H1 (cell line): ENCODE measurements around the gene ICA1. TPM values are rescaled to one million over a fixed set of nuclear protein-coding genes. Genes with fewer than 3 reads are reported as not detected.

Experiments
- CTCF ChIA-PET: fragments of 300-600 bp; sonication (Branson Sonifier 250); formaldehyde crosslinking; loops from one replicate; lab custom pipeline; 2021; ENCODE audit not compliant: partially characterized antibody; lab: Charles Lee
- POLR2A ChIA-PET: fragments of 300-600 bp; sonication (Branson Sonifier 250); formaldehyde crosslinking; loops from one replicate; lab custom pipeline; 2021; ENCODE audit warnings: inconsistent platforms; ENCODE audit not compliant: partially characterized antibody; lab: Charles Lee
- DNase-seq, 2 experiments: peaks; one replicate each; pipeline versions ENCODE4 v3.0.0 to v3.0.0-alpha.2; 2010 to 2022; ENCODE audit warnings: low spot score in 2 of 2, low read depth in 1 of 2, mixed read lengths in 1 of 2
- FAIRE-seq: peaks from 2 replicates; lab custom pipeline; 2011; peaks lifted over from hg19 to GRCh38; lab: Jason Lieb, UNC
- H2AFZ ChIP-seq: 2 replicates; pipeline ENCODE4 v1.8.1; 2012; ENCODE audit warnings: low read length, inconsistent platforms
- H2AK5ac ChIP-seq: 2 replicates; pipeline ENCODE4 v1.6.1; 2013; ENCODE audit warnings: low read depth, low read length
- H2BK120ac ChIP-seq: replicated peaks from 2 replicates; pipeline ENCODE3; 2013; ENCODE audit warnings: low read depth, low read length, inconsistent platforms
- H2BK12ac ChIP-seq: 2 replicates; pipeline ENCODE4 v1.6.1; 2013; ENCODE audit warnings: low read depth, low read length
- H2BK15ac ChIP-seq: 2 replicates; pipeline ENCODE4 v1.6.1; 2013; ENCODE audit warnings: low read length
- H2BK20ac ChIP-seq: 2 replicates; pipeline ENCODE4 v1.6.1; 2013; ENCODE audit warnings: low read length
- H2BK5ac ChIP-seq: 2 replicates; pipeline ENCODE4 v1.6.1; 2013; ENCODE audit warnings: low read depth, low read length
- H3K14ac ChIP-seq: 2 replicates; pipeline ENCODE4 v1.6.1; 2013; ENCODE audit warnings: inconsistent platforms; ENCODE audit not compliant: insufficient read length
- H3K18ac ChIP-seq: 2 replicates; pipeline ENCODE4 v1.6.1; 2013; ENCODE audit warnings: low read length; ENCODE audit errors: extremely low read depth
- H3K23ac ChIP-seq: 2 replicates; pipeline ENCODE4 v1.6.1; 2013; ENCODE audit warnings: inconsistent platforms; ENCODE audit not compliant: insufficient read length
- H3K23me2 ChIP-seq: 2 replicates; pipeline ENCODE4 v1.6.1; 2013; ENCODE audit warnings: low read depth, low read length
- H3K27ac ChIP-seq: 2 replicates; pipeline ENCODE4 v1.6.1; 2011; ENCODE audit warnings: low read depth, low read length, inconsistent platforms
- H3K27me3 ChIP-seq, 4 experiments: replicated peaks in 1 of 4; 1 replicate in 1 of 4; 2 replicates in 3 of 4; pipeline versions ENCODE4 v1.6.1 to v1.8.1; 2011 to 2013; ENCODE audit warnings: low read length in 3 of 4, mild to moderate bottlenecking in 3 of 4, inconsistent platforms in 2 of 4, mixed read lengths in 2 of 4, moderate library complexity in 1 of 4; ENCODE audit not compliant: control insufficient read depth in 3 of 4, insufficient read depth in 3 of 4; ENCODE audit errors: extremely low read depth in 1 of 4
- H3K36me3 ChIP-seq, 4 experiments: 2 replicates each; pipeline versions ENCODE4 v1.6.1 to v1.8.1; 2011 to 2013; ENCODE audit warnings: mild to moderate bottlenecking in 4 of 4, low read length in 3 of 4, moderate library complexity in 2 of 4, control low read depth in 1 of 4, inconsistent platforms in 1 of 4; ENCODE audit not compliant: insufficient read depth in 4 of 4, control insufficient read depth in 2 of 4
- H3K4ac ChIP-seq: replicated peaks from 2 replicates; pipeline ENCODE3; 2013; ENCODE audit warnings: low read length, low read depth, mixed read lengths, inconsistent platforms; ENCODE audit not compliant: insufficient read length
- H3K4me1 ChIP-seq, 4 experiments: replicated peaks in 1 of 4; 1 replicate in 1 of 4; 2 replicates in 3 of 4; pipeline versions ENCODE4 v1.6.1 to v1.8.1; 2011 to 2013; ENCODE audit warnings: low read length in 3 of 4, inconsistent platforms in 2 of 4, mixed read lengths in 1 of 4; ENCODE audit not compliant: insufficient read depth in 4 of 4, control insufficient read depth in 3 of 4
- H3K4me2 ChIP-seq, 2 experiments: 2 replicates each; pipeline versions ENCODE4 v1.6.1 to v1.8.1; 2011 to 2013; ENCODE audit warnings: low read depth in 2 of 2, low read length in 2 of 2, control low read depth in 1 of 2, inconsistent platforms in 1 of 2, mild to moderate bottlenecking in 1 of 2; ENCODE audit not compliant: insufficient read depth in 1 of 2
- H3K4me3 ChIP-seq, 4 experiments: fragments of 200-600, 300-600 bp in 1 of 4; sonication (generic), shearing (Covaris generic), sonication (Bioruptor Twin) in 1 of 4; 2 replicates each; pipeline versions ENCODE4 v1.5.1 to v1.8.1; 2011 to 2016; ENCODE audit warnings: low read length in 4 of 4, low read depth in 3 of 4, control low read depth in 2 of 4, inconsistent platforms in 2 of 4, mild to moderate bottlenecking in 2 of 4, mixed read lengths in 1 of 4, moderate library complexity in 1 of 4; ENCODE audit not compliant: insufficient read depth in 2 of 4; ENCODE audit errors: extremely low read depth in 1 of 4
- H3K56ac ChIP-seq: replicated peaks from 2 replicates; pipeline ENCODE3; 2013; ENCODE audit warnings: low read depth, mild to moderate bottlenecking, mixed read lengths, low read length, inconsistent platforms; ENCODE audit not compliant: insufficient read length
- H3K79me1 ChIP-seq: 2 replicates; pipeline ENCODE4 v1.6.1; 2013; ENCODE audit warnings: low read depth, low read length, control low read depth
- H3K79me2 ChIP-seq, 2 experiments: 2 replicates each; pipeline versions ENCODE4 v1.6.1 to v1.8.1; 2012 to 2013; ENCODE audit warnings: low read length in 2 of 2, mild to moderate bottlenecking in 2 of 2, inconsistent platforms in 1 of 2; ENCODE audit not compliant: insufficient read depth in 2 of 2, control insufficient read depth in 1 of 2
- H3K9ac ChIP-seq, 4 experiments: replicated peaks in 1 of 4; 1 replicate in 1 of 4; 2 replicates in 3 of 4; pipeline versions ENCODE4 v1.6.1 to v1.8.1; 2011 to 2013; ENCODE audit warnings: low read depth in 3 of 4, low read length in 3 of 4, control low read depth in 2 of 4, mild to moderate bottlenecking in 2 of 4, moderate library complexity in 2 of 4, inconsistent platforms in 1 of 4; ENCODE audit errors: extremely low read depth in 1 of 4
- H3K9me3 ChIP-seq, 2 experiments: 2 replicates each; pipeline versions ENCODE4 v1.6.1 to v1.8.1; 2012 to 2013; ENCODE audit warnings: mild to moderate bottlenecking in 2 of 2, moderate library complexity in 2 of 2, control low read depth in 1 of 2, inconsistent platforms in 1 of 2, low read depth in 1 of 2, low read length in 1 of 2, mixed read lengths in 1 of 2; ENCODE audit not compliant: insufficient read depth in 2 of 2
- H4K20me1 ChIP-seq, 2 experiments: replicated peaks in 1 of 2; 2 replicates each; pipeline versions ENCODE3 to v1.8.1; 2011 to 2013; ENCODE audit warnings: inconsistent platforms in 2 of 2, low read length in 2 of 2, mild to moderate bottlenecking in 1 of 2; ENCODE audit not compliant: insufficient read depth in 2 of 2, control insufficient read depth in 1 of 2
- H4K5ac ChIP-seq: 2 replicates; pipeline ENCODE4 v1.6.1; 2013; ENCODE audit warnings: low read length, low read depth, mixed read lengths, inconsistent platforms; ENCODE audit not compliant: insufficient read length
- H4K8ac ChIP-seq: 2 replicates; pipeline ENCODE4 v1.8.0; 2013; ENCODE audit warnings: mild to moderate bottlenecking, moderate library complexity, low read length, inconsistent platforms; ENCODE audit not compliant: insufficient read depth; ENCODE audit errors: extremely low read depth
- H4K91ac ChIP-seq: replicated peaks from 2 replicates; pipeline ENCODE3; 2013; ENCODE audit warnings: low read length, mixed read lengths, inconsistent platforms; ENCODE audit not compliant: insufficient read length
- CBX8 ChIP-seq: fragments of 300-800, 300-1000 bp; sonication (generic); IDR thresholded peaks from 2 replicates; pipeline ENCODE4 v1.7.1; 2016; ENCODE audit warnings: low read depth, low read length, borderline replicate concordance
- FOSL1 ChIP-seq: IDR thresholded peaks from 2 replicates; pipeline ENCODE4 v1.6.1; 2011; ENCODE audit warnings: mild to moderate bottlenecking, low read depth, low read length, moderate library complexity; ENCODE audit not compliant: insufficient read depth
- JUND ChIP-seq: IDR thresholded peaks from 2 replicates; pipeline ENCODE4 v1.6.1; 2011; ENCODE audit warnings: mild to moderate bottlenecking, improper control_type of control experiment, low read length
- KDM4A ChIP-seq: IDR thresholded peaks from one replicate; pipeline ENCODE4 v1.7.1; 2012; ENCODE audit warnings: low read depth, mild to moderate bottlenecking, moderate library complexity, low read length, inconsistent platforms; ENCODE audit not compliant: severe bottlenecking
- MAFK ChIP-seq: IDR thresholded peaks from 2 replicates; pipeline ENCODE4 v1.6.1; 2012; ENCODE audit warnings: low read depth, mild to moderate bottlenecking, improper control_type of control experiment, low read length
- RBBP5 ChIP-seq: IDR thresholded peaks from 2 replicates; pipeline ENCODE4 v1.7.1; 2012; ENCODE audit warnings: low read depth, mild to moderate bottlenecking, inconsistent platforms, low read length, moderate library complexity, borderline replicate concordance
- SAP30 ChIP-seq: fragments of 300-600 bp; sonication (generic); IDR thresholded peaks from 2 replicates; pipeline ENCODE4 v1.7.1; 2012; ENCODE audit warnings: low read length, moderate library complexity, mild to moderate bottlenecking, inconsistent platforms; ENCODE audit not compliant: insufficient read depth, insufficient replicate concordance
- SP1 ChIP-seq: IDR thresholded peaks from 2 replicates; pipeline ENCODE4 v1.6.1; 2011; ENCODE audit warnings: low read depth, low read length
- YY1 ChIP-seq: IDR thresholded peaks from 2 replicates; pipeline ENCODE4 v1.6.1; 2011; ENCODE audit warnings: low read depth, mild to moderate bottlenecking, low read length
- WGBS, 2 experiments: shearing (Covaris generic) in 1 of 2; methylation state at CpG; one replicate each; pipeline versions ENCODE4 v1.1.6 to v1.1.7; 2013 to 2015; ENCODE audit warnings: low lambda C conversion rate in 2 of 2, mixed read lengths in 2 of 2, inconsistent platforms in 1 of 2, low coverage in 1 of 2, missing lambda C conversion rate in 1 of 2; ENCODE audit not compliant: insufficient replicate concordance in 2 of 2, insufficient coverage in 1 of 2, insufficient read length in 1 of 2; ENCODE audit errors: extremely low coverage in 1 of 2, missing lambda C conversion rate in 1 of 2; 5-methylcytosine and 5-hydroxymethylcytosine counted together
- polyA plus RNA-seq, 7 experiments: library from polyadenylated mRNA; depleted of rRNA in 3 of 7; stranded (reverse) in 5 of 7; unstranded in 2 of 7; fragments of >200 nt in 5 of 7; fragments of 200-250 nt in 2 of 7; gene quantifications; 1 replicate in 5 of 7; 2 replicates in 1 of 7; 4 replicates in 1 of 7; pipeline versions ENCODE4 v1.2.1 to v1.2.3, GENCODE V29; 2011 to 2013; ENCODE audit warnings: missing spikeins in 2 of 7, mixed read lengths in 2 of 7
- total RNA-seq: library from RNA; stranded (reverse); fragmentation: NEBNext Ultra II Directional; extraction: Animal tissue kit (Norgen Biotek cat#: 25700); gene quantifications from 2 replicates; pipeline ENCODE4 v1.2.1, GENCODE V29; 2021
- TF ChIP-seq, protein P1 (sequence below): IDR thresholded peaks from 2 replicates; pipeline ENCODE4 v1.6.1; 2011; ENCODE audit warnings: low read length, improper control_type of control experiment

The ICA1 gene
- total and polyA plus RNA-seq, 2 of the 8 experiments (the other 6 are each of a cell fraction or from before 2014, with no cell fraction given): 14.9 to 37.1 TPM

DNA sequence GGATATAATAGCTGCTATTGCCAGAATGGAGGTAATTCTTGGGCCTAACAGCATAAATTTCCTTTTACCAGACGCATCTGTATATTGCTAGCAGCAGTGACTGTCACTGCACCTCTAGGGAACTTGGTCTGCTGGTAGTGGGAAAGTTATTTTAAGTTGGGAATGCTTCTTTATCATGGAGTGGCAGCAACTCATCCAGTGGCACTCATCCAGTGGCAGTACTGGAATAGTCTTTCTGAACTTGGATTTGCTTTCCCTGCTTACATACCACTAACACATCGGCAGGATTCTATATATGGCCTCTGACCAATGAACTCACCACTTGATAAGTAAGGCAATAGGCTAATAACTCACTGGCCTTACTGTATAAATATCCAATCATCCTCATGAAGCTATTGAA is 22.0 kb upstream of the ICA1 start:
- no peak overlapping the region for H2BK5ac ChIP-seq
- H2BK12ac ChIP-seq: no peak overlapping the region
- no peaks in the 10 kb centered on the region for H3K79me1 ChIP-seq
- no peak overlapping the region for H3K18ac ChIP-seq
- TF ChIP-seq FOSL1 (no peak), CBX8 (no peak), SAP30 (no peak), KDM4A (no peak), MAFK (no peak), SP1 (no peak), YY1 (no peak), JUND (no peak), RBBP5 (no peak)
- TF ChIP-seq, protein P1, sequence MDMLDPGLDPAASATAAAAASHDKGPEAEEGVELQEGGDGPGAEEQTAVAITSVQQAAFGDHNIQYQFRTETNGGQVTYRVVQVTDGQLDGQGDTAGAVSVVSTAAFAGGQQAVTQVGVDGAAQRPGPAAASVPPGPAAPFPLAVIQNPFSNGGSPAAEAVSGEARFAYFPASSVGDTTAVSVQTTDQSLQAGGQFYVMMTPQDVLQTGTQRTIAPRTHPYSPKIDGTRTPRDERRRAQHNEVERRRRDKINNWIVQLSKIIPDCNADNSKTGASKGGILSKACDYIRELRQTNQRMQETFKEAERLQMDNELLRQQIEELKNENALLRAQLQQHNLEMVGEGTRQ: no peak
- TF ChIP-seq, all 59 proteins: peak for 0
- H3K9ac ChIP-seq: no peak overlapping the region
- no peaks in the 10 kb centered on the region for H4K20me1 ChIP-seq
- H4K91ac ChIP-seq: no peak overlapping the region
- 95% methylated on average over 2 of the region's 2 CpGs; no CpG with 5 or more reads in 1 of the 2 experiments for WGBS, 2 experiments
- H3K23me2 ChIP-seq: no peaks in the 10 kb centered on the region; the same call in 1 of the 2 replicates
- no peak overlapping the region for H2BK120ac ChIP-seq
- no peak overlapping the region for H2BK20ac ChIP-seq
- H3K79me2 ChIP-seq: no peaks in the 10 kb centered on the region
- H3K9me3 ChIP-seq: no peaks in the 10 kb centered on the region
- no peak overlapping the region for H2BK15ac ChIP-seq
- H3K27me3 ChIP-seq: no peaks in the 10 kb centered on the region
- no peak overlapping the region for H3K4ac ChIP-seq
- H3K23ac ChIP-seq: no peak overlapping the region
- no peak overlapping the region for H3K56ac ChIP-seq
- no peak overlapping the region for H4K8ac ChIP-seq
- ChIA-PET POLR2A (interaction anchor here (0.7 kb wide), 1 partner anchor 12 kb away, joined by 3 read pairs; no protein-coding TSS in a partner anchor), CTCF (interaction anchor here (1.5 kb wide), 1 partner anchor 12 kb away, joined by 5 read pairs; no protein-coding TSS in a partner anchor)
- no peak overlapping the region for H3K4me3 ChIP-seq
- no peaks in the 10 kb centered on the region; a peak in 1 of 7 replicates for H3K4me1 ChIP-seq
- no peak overlapping the region for H3K14ac ChIP-seq
- no peaks in the 10 kb centered on the region for H3K36me3 ChIP-seq
- no peak overlapping the region for H2AFZ ChIP-seq
- no peak overlapping the region for H4K5ac ChIP-seq
- no peak for DNase-seq
- no peak overlapping the region for H3K4me2 ChIP-seq
- H3K27ac ChIP-seq: no peak overlapping the region
- FAIRE-seq: no peak
- H2AK5ac ChIP-seq: no peak overlapping the region
